Left lobe of liver (tissue), 2 donors: ENCODE results near the gene STPG2. TPM values are rescaled to one million over a fixed set of nuclear protein-coding genes. Genes with fewer than 3 reads are reported as not detected.

Source experiments
- ATAC-seq: fragments of 200-7000 bp; cut with Tn5 transposase; one replicate; pipeline ENCODE4 v1.9.1; 2020; ENCODE audit warnings: mild to moderate bottlenecking, moderate library complexity
- DNase-seq: peaks from one replicate; pipeline ENCODE4 v3.0.0-alpha.2; 2020; ENCODE audit warnings: low spot score
- total RNA-seq: library from RNA; stranded (reverse); gene quantifications from one replicate; pipeline ENCODE4 v1.2.1, GENCODE V29; 2021
- donor health status: DM: no; HTN: no; CAD: no; lungs with moderate emphysema.
- donor health status: DM: no; HTN: yes; CAD: no.

The STPG2 gene
- total RNA-seq, 1 donor from 2014 or later, result 0.38 TPM

GRCh38 chr4:97525236-97525635 is 618.0 kb downstream of the STPG2 start:
- ATAC-seq (no peak), DNase-seq (no peak)

- DNase-seq, result no peak
- ATAC-seq, result no peak
Measured at GRCh38 chr4:97517939-97518338, 625.3 kb downstream of the STPG2 start.

- ATAC-seq (peak; percentile 94), DNase-seq (no peak)
Measured at GRCh38 chr4:97513917-97514316, 629.4 kb downstream of the STPG2 start.

Other genes starting within 250 kb of the STPG2 start
- 17.7 TPM for gene RAP1GDS1, start 117.9 kb upstream of the STPG2 start, total RNA-seq